Endodermal cell (in vitro differentiated cells): Measurements from ENCODE around the gene SDK1. TPM values are rescaled to one million over a fixed set of nuclear protein-coding genes. Genes with fewer than 3 reads are reported as not detected.

Source experiments
- DNase-seq: peaks from one replicate; pipeline ENCODE4 v3.0.0-alpha.2; 2017
- H3K27ac ChIP-seq: 2 replicates; pipeline ENCODE4 v1.5.1; 2013; ENCODE audit warnings: mild to moderate bottlenecking, low read depth, low read length, moderate library complexity
- H3K27me3 ChIP-seq: 2 replicates; pipeline ENCODE4 v1.6.1; 2013; ENCODE audit warnings: mild to moderate bottlenecking, low read length, moderate library complexity; ENCODE audit not compliant: insufficient read depth, control insufficient read depth, poor library complexity, severe bottlenecking
- H3K36me3 ChIP-seq: 2 replicates; pipeline ENCODE4 v1.7.0; 2013; ENCODE audit warnings: mild to moderate bottlenecking, low read length, moderate library complexity; ENCODE audit not compliant: control insufficient read depth, insufficient read depth
- H3K4me1 ChIP-seq: one replicate; pipeline ENCODE4 v1.7.0; 2013; ENCODE audit warnings: low read length; ENCODE audit not compliant: control insufficient read depth, insufficient read depth
- H3K4me3 ChIP-seq: 2 replicates; pipeline ENCODE4 v1.5.1; 2013; ENCODE audit warnings: mild to moderate bottlenecking, low read length, moderate library complexity
- H3K9ac ChIP-seq: 2 replicates; pipeline ENCODE4 v1.6.1; 2013; ENCODE audit warnings: mild to moderate bottlenecking, low read length, moderate library complexity; ENCODE audit not compliant: poor library complexity, severe bottlenecking; ENCODE audit errors: extremely low read depth
- H3K9me3 ChIP-seq: 2 replicates; pipeline ENCODE4 v1.6.1; 2013; ENCODE audit warnings: mild to moderate bottlenecking, low read length, moderate library complexity; ENCODE audit not compliant: control insufficient read depth
- H3K27ac Mint-ChIP-seq: 2 replicates; pipeline ENCODE4 v1.8.0; 2020; ENCODE audit warnings: mixed read lengths
- H3K27me3 Mint-ChIP-seq: 2 replicates; pipeline ENCODE4 v1.8.0; 2021; ENCODE audit warnings: mild to moderate bottlenecking, mixed read lengths; ENCODE audit not compliant: insufficient read depth
- H3K36me3 Mint-ChIP-seq: 2 replicates; pipeline ENCODE4 v1.8.0; 2020; ENCODE audit warnings: low read depth, mixed read lengths
- H3K4me1 Mint-ChIP-seq: 2 replicates; pipeline ENCODE4 v1.8.0; 2020; ENCODE audit warnings: mixed read lengths
- H3K4me3 Mint-ChIP-seq: 2 replicates; pipeline ENCODE4 v1.8.0; 2020; ENCODE audit warnings: mild to moderate bottlenecking, moderate library complexity, mixed read lengths
- H3K9me3 Mint-ChIP-seq: 2 replicates; pipeline ENCODE4 v1.8.0; 2020; ENCODE audit warnings: mild to moderate bottlenecking, mixed read lengths
- CTCF ChIP-seq: fragments of 200-600 bp; sonication (generic); conservative IDR thresholded peaks from 2 replicates; pipeline ENCODE4 v1.5.0; 2021; ENCODE audit warnings: antibody characterized with exemption, mild to moderate bottlenecking
- WGBS, 2 experiments: methylation state at CpG; one replicate each; pipeline versions ENCODE4 v1.1.5 to v1.1.7; 2013; ENCODE audit warnings: missing lambda C conversion rate in 2 of 2, mixed read lengths in 1 of 2; ENCODE audit not compliant: insufficient coverage in 1 of 2, insufficient read length in 1 of 2; 5-methylcytosine and 5-hydroxymethylcytosine counted together
- total RNA-seq, 2 donors: library from RNA; stranded (reverse); fragmentation: NEBNext Ultra II Directional in 1 of 2; extraction: Animal tissue kit (Norgen Biotek cat#: 25700) in 1 of 2; gene quantifications; 2 replicates in 1 of 2; 3 replicates in 1 of 2; pipeline ENCODE4 v1.2.1, GENCODE V29; 2021

SDK1 gene
- total RNA-seq, 2 donors from 2014 or later: 22.7 to 23.1 TPM

GRCh38 chr7:3461923-3462322, 160.9 kb downstream of the SDK1 start:
- Histone ChIP-seq H3K4me1 (no peaks in the 10 kb centered on the region), H3K27me3 (no peaks in the 10 kb centered on the region), H3K9ac (no peak overlapping the region), H3K36me3 (no peaks in the 10 kb centered on the region), H3K27ac (no peak overlapping the region), H3K9me3 (no peaks in the 10 kb centered on the region), H3K4me3 (no peak overlapping the region)
- Mint-ChIP-seq H3K9me3 (no peaks in the 10 kb centered on the region), H3K4me1 (peaks cover 6% of the 10 kb centered on the region), H3K4me3 (no peak overlapping the region), H3K36me3 (no peaks in the 10 kb centered on the region), H3K27ac (no peak overlapping the region), H3K27me3 (no peaks in the 10 kb centered on the region)
- DNase-seq: no peak
- TF ChIP-seq CTCF: no peak
- WGBS, 2 experiments: 94% methylated on average over 7 of the region's 8 CpGs

DNA sequence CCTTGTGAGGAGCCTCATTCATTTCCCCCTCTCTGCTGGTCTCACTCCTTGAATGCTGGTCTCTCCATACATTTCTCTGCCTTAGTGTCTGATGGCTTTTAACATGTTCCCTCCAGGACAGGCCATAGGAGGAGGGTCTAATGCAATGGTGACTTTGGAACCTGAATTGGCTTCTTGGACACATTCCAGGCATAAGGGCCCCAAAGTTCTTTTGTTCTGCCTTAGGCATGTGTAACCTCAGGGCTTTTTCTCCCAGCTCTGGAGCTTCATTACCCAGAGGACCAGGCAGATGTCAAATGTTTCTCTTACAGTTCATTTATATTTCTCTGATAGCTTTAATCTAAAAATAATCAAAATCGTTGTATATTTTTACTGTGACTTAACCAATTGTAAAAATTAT, 162.6 kb downstream of the SDK1 start:
- Mint-ChIP-seq H3K4me1 (peaks cover 10% of the 10 kb centered on the region), H3K27me3 (no peaks in the 10 kb centered on the region), H3K9me3 (no peaks in the 10 kb centered on the region), H3K36me3 (no peaks in the 10 kb centered on the region), H3K4me3 (no peak overlapping the region), H3K27ac (no peak overlapping the region)
- H3K27me3 ChIP-seq: no peaks in the 10 kb centered on the region
- no peak overlapping the region for H3K9ac ChIP-seq
- WGBS, 2 experiments: 75 to 100% methylated on average over 1 of the region's 1 CpG
- TF ChIP-seq CTCF: no peak
- H3K36me3 ChIP-seq: no peaks in the 10 kb centered on the region
- DNase-seq: no peak
- H3K4me3 ChIP-seq: no peak overlapping the region
- no peak overlapping the region for H3K27ac ChIP-seq
- H3K4me1 ChIP-seq: no peaks in the 10 kb centered on the region
- no peaks in the 10 kb centered on the region for H3K9me3 ChIP-seq

DNA sequence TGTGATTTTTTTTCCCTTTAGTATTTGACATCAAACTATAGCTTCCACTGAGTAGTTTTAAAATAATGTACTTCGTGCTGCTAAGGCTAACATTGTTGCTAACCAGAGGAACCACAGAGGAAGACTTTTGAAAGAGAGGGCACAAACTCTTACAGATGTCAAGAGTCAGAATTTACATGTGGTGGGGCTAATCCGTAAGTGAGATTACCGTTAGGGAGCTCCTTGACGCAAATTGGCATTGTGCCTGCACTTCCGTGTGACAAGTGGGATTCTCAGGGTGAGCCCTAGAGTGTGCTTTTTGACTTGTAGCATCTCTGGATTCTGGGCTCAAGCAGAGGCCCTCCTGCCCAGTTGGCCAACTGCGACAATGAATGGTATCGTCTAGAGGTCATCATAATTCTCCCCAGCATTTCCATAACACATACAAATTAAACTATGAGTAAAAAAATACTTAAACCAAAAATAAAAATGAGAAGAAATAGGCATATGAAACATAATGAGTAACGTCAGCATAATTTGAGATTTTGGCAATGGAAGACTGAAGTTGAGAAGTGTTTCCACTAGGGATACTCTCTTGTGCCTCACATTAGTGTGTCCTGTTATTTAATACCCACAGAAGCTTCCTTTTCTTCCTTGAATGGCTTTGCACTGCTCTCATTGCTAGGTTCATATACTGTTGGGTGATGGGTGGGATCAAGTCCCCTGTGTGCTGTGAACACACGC, 164.0 kb downstream of the SDK1 start:
- Mint-ChIP-seq H3K4me3 (no peak overlapping the region), H3K36me3 (no peaks in the 10 kb centered on the region), H3K9me3 (no peaks in the 10 kb centered on the region), H3K27ac (no peak overlapping the region), H3K4me1 (peaks cover 23% of the 10 kb centered on the region), H3K27me3 (no peaks in the 10 kb centered on the region)
- no peaks in the 10 kb centered on the region for H3K36me3 ChIP-seq
- no peaks in the 10 kb centered on the region for H3K27me3 ChIP-seq
- H3K9me3 ChIP-seq: no peaks in the 10 kb centered on the region
- no peaks in the 10 kb centered on the region for H3K4me1 ChIP-seq
- H3K27ac ChIP-seq: no peak overlapping the region
- H3K4me3 ChIP-seq: no peak overlapping the region
- WGBS, 2 experiments: 95 to 97% methylated on average over 6 to 9 of the region's 9 CpGs
- TF ChIP-seq CTCF: no peak
- H3K9ac ChIP-seq: no peak overlapping the region
- no peak for DNase-seq
